GM19328 (cell line): ENCODE results near the gene SMG6.

ENCODE experiments used
- ATAC-seq: cut with Tn5 transposase; IDR thresholded peaks from one replicate; pipeline ENCODE4 v1.9.1; 2021; ENCODE audit warnings: mild to moderate bottlenecking, moderate library complexity; ENCODE audit not compliant: unreplicated experiment

SMG6 gene

DNA sequence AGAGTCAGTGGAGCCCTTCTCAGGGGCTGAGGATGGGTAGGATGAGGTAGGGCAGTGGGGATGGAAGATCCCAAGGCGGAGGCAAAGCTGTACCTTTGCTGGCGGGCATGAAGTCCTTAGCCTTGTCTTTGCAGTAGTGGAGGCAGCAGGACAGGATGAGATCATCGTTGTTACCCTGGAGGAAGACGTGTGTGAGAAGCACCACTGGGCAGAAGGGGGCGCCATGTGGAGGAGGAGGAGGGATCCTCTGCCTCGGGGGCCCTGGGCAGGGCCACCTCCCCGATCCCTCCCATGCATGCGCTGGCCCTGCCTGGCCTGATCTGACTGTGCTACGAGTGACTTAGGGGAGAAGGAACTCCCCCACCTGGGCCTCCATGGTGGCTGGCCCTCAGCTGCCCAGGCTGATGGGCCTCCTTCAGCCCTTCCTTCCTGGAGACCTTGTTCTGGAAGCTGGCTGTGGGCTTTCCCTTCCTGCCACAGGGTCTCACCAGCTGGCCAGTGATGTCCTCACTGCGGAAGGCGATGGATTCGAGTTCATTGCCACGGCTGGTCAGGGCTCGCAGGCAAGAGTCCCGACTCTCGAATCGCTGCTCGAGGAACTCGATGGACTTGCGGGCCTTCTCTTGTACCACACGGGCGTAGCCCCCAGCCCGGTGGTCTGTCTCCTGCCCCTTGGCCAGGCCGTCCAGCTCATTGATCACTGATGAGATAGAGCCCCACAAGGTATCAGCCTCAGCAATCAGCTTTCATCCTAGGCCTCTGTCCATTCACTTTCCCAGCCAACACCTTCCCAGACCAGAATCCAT is 238.4 kb downstream of the SMG6 start:
- ATAC-seq, result no peak

DNA sequence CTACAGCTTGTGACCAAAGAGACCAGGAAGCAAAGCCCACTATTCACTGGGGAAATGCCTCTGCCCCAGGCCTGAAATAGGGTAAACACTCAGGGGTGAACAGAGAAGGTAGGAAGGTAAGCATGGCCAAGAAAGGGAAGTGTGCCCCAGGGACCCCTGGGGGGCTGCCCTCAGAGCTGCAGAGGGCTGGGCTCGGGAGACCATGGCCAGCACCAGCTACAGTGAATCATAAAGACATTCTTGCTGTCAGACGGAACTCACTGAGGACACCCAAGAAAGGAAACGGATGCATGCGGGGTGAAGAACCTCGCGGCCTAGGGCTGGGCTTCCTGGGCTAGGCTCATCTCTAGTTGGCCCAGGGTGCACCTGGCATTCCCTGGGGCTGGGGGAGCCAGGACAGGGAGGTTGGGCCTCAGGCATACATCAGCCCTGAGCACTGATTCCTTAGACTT is 239.0 kb downstream of the SMG6 start:
- no peak for ATAC-seq

GRCh38 chr17:2064147-2064489 is 239.5 kb downstream of the SMG6 start:
- ATAC-seq, result no peak

DNA sequence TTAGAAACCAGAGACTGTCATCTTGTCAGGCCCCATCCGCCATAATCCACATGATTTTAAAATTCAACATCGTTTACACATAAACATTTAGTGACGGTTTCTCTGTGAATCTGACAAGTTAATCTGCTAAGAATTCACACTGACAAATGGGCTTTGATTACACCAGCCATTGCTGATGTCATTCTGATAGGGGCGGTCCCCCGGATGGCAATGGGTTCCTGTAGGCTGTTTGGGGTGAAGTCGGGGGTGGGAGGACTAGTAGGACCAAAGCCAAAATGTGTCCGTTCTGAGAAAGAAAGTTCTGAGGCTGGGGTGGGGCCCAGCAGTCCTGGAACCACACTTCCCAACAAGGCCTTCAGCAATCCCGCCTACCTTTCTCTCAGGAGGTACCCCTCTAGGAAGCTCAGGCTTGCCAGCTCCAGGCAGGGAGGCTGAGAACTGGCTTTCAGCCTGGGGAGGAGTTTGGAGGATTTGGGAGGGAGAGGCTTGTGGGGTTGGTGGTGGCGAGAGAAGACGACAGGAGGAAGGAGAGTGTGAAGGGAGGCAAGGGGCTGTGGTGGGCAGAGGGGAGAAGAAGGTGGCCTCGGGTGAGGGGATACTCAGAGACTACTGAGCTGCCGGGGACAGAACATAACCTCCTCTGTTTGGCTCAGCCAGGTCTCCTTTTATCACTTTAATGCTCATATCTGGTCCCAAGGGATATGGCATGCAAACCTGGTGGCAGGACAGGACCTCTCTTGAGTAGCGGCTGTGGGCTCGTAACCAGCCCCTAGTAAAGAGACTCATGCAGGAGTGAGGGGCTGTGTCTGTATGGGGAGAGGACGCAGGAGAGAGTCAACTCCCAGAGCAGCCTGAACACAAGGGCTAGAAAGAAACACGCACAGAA is 240.1 kb downstream of the SMG6 start:
- ATAC-seq, result no peak

- no peak for ATAC-seq
Measured at GRCh38 chr17:2062571-2063183, 240.9 kb downstream of the SMG6 start.

GRCh38 chr17:2061441-2061958 is 242.1 kb downstream of the SMG6 start:
- no peak for ATAC-seq

DNA sequence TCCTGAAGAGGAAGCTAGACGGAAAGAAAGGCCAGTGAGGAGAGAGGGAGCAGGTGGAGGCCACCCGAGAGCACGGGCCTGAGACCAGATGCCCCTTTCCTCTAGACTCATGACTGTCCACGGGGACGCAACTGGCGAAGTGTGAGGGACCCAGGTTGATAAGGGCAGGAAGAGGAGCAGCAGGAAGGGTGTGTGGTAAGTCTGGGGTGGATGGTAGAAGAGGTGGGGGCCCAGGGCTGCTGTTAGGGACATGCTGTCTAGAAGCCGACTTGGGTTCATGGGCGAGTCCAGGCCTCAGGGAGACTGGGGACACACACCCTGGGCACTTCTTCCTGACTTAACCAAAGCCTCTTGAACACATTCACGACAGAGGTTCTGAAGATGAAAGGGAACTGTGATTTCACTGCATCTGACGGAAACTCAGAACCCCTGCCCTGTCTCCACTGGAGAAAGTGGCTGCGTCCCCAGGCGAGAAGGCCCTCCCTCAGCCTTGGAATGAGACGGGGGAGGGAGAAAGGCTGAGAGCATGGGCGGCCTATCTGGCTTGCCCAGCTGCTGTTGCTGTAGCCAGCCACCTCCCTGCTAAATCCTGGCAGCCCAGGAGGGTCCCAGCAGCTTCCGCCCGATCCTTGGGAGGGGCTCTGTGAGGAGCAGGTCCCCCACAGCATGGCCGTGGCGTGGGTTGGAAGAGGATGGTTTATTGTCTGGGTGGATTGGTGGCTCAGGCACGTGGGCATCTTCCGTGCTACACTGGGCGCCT is 242.7 kb downstream of the SMG6 start:
- no peak for ATAC-seq

DNA sequence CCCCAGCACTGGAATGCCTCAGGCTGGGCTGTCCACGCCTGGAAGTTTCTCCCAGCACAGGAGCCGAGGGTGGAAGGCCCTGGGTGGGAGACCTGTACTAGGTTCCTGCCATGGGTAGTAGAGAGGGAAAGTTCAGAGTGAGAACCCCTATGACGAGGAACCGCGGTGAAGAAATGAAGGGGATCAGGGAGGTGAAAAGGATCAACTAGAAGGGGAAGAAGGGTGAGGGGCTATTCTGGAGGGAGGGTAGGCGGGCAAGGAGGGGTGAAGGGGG is 243.3 kb downstream of the SMG6 start:
- ATAC-seq, result no peak

- ATAC-seq, result no peak
Measured at GRCh38 chr17:2059547-2060384, 243.8 kb downstream of the SMG6 start.

DNA sequence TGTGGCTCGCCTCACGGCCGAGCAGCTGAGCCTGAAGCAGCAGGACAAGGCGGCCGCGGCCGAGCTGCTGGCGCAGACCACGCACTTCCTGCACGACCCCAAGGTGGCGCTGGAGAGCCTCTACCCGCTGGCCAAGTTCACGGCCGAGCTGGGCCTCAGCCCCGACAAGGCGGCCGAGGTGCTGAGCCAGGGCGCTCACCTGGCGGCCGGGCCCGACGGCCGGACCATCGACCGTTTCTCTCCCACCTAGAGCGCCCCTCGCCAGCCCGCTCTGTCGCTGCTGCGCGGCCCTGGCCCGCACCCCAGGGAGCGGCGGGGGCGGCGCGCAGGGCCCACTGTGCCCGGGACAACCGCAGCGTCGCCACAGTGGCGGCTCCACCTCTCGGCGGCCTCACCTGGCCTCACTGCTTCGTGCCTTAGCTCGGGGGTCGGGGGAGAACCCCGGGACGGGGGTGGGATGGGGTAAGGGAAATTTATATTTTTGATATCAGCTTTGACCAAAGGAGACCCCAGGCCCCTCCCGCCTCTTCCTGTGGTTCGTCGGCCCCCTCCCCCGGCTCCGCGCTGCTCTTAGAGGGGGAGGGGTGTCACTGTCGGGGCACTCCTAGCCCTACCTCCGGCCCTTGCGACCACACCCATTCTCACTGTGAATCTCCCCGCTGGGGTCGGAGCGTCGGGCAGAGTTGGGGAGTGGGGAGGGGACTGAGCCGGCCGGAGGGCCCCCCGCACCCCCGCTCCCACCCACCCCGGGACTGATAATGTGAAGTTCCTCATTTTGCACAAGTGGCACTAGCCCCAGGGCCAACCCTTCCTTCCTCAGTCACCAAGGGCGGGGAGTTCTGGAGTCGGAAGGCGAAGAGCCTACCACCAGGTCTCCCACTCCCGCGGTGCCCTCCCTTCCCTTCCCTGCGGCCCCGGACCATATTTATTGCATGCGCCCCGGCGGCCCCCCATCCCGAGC is 244.7 kb downstream of the SMG6 start:
- no peak for ATAC-seq

DNA sequence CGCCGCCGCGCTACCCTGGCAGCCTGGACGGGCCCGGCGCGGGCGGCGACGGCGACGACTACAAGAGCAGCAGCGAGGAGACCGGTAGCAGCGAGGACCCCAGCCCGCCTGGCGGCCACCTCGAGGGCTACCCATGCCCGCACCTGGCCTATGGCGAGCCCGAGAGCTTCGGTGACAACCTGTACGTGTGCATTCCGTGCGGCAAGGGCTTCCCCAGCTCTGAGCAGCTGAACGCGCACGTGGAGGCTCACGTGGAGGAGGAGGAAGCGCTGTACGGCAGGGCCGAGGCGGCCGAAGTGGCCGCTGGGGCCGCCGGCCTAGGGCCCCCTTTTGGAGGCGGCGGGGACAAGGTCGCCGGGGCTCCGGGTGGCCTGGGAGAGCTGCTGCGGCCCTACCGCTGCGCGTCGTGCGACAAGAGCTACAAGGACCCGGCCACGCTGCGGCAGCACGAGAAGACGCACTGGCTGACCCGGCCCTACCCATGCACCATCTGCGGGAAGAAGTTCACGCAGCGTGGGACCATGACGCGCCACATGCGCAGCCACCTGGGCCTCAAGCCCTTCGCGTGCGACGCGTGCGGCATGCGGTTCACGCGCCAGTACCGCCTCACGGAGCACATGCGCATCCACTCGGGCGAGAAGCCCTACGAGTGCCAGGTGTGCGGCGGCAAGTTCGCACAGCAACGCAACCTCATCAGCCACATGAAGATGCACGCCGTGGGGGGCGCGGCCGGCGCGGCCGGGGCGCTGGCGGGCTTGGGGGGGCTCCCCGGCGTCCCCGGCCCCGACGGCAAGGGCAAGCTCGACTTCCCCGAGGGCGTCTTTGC is 245.6 kb downstream of the SMG6 start:
- no peak for ATAC-seq

- no peak for ATAC-seq
Measured at GRCh38 chr17:2057175-2057759, 246.3 kb downstream of the SMG6 start.

DNA sequence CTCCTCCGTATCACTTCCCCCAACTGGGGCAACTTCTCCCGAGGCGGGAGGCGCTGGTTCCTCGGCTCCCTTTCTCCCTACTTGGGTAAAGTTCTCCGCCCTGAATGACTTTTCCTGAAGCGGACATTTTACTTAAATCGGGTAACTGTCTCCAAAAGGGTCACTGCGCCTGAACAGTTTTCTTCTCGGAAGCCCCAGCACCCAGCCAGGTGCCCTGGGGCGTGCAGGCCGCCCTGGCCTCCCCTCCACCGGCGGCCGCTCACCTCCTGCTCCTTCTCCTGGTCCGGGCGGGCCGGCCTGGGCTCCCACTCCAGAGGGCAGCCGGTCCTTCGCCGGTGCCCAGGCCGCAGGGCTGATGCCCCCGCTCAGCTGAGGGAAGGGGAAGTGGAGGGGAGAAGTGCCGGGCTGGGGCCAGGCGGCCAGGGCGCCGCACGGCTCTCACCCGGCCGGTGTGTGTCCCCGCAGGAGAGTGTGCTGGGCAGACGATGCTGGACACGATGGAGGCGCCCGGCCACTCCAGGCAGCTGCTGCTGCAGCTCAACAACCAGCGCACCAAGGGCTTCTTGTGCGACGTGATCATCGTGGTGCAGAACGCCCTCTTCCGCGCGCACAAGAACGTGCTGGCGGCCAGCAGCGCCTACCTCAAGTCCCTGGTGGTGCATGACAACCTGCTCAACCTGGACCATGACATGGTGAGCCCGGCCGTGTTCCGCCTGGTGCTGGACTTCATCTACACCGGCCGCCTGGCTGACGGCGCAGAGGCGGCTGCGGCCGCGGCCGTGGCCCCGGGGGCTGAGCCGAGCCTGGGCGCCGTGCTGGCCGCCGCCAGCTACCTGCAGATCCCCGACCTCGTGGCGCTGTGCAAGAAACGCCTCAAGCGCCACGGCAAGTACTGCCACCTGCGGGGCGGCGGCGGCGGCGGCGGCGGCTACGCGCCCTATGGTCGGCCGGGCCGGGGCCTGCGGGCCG is 247.1 kb downstream of the SMG6 start:
- no peak for ATAC-seq

GRCh38 chr17:2055292-2056205 is 248.0 kb downstream of the SMG6 start:
- ATAC-seq, result no peak

GRCh38 chr17:2054512-2055291 is 248.9 kb downstream of the SMG6 start, which contains the start of gene HIC1:
HIC1 (plus strand) TSS chr17:2055103; CDS start chr17:2056691, 1,588 bp downstream.
- peak; percentile 32 for ATAC-seq
